ENCODE results near the gene LYPD5.
"Not testable (repeated sequence)": the region's sequence is repeated elsewhere in the genome, so short reads cannot be mapped to it uniquely, and the experiment has no call there.

GRCh38 chr19:43823856-43824255 is 21.6 kb upstream of the LYPD5 start:
- TF ChIP-seq, protein P1, sequence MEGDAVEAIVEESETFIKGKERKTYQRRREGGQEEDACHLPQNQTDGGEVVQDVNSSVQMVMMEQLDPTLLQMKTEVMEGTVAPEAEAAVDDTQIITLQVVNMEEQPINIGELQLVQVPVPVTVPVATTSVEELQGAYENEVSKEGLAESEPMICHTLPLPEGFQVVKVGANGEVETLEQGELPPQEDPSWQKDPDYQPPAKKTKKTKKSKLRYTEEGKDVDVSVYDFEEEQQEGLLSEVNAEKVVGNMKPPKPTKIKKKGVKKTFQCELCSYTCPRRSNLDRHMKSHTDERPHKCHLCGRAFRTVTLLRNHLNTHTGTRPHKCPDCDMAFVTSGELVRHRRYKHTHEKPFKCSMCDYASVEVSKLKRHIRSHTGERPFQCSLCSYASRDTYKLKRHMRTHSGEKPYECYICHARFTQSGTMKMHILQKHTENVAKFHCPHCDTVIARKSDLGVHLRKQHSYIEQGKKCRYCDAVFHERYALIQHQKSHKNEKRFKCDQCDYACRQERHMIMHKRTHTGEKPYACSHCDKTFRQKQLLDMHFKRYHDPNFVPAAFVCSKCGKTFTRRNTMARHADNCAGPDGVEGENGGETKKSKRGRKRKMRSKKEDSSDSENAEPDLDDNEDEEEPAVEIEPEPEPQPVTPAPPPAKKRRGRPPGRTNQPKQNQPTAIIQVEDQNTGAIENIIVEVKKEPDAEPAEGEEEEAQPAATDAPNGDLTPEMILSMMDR (conservative IDR thresholded peaks at IDR 0.05) = not testable (repeated sequence)
- TF ChIP-seq EZH2 (IDR thresholded peaks at IDR 0.05; ENCODE audit: low read depth) = not testable (repeated sequence)
